Vagina (tissue), 2 donors: ENCODE results near the gene DAB1. TPM values are rescaled to one million over a fixed set of nuclear protein-coding genes. Genes with fewer than 3 reads are reported as not detected.

Experiments used
- DNase-seq, 2 donors: peaks; one replicate each; pipeline ENCODE4 v3.0.0-alpha.2; 2017; ENCODE audit errors: extremely low spot score in 2 of 2
- H3K27ac ChIP-seq: fragments of 200-600 bp; sonication (generic); one replicate; pipeline ENCODE4 v1.5.1; 2019
- H3K27me3 ChIP-seq: fragments of 200-600 bp; sonication (generic); one replicate; pipeline ENCODE4 v1.5.1; 2019
- H3K36me3 ChIP-seq, 2 donors: fragments of 200-600 bp; sonication (generic); one replicate each; pipeline ENCODE4 v1.5.1; 2017 to 2019
- H3K4me1 ChIP-seq: fragments of 200-600 bp; sonication (generic); one replicate; pipeline ENCODE4 v1.5.1; 2019
- H3K4me3 ChIP-seq, 2 donors: fragments of 200-600 bp; sonication (generic); 1 replicate in 1 of 2; 2 replicates in 1 of 2; pipeline ENCODE4 v1.5.1; 2016 to 2019
- H3K9me3 ChIP-seq: fragments of 200-600 bp; sonication (generic); one replicate; pipeline ENCODE4 v1.5.1; 2019
- POLR2A ChIP-seq, 2 donors: fragments of 450-650 bp; IDR thresholded peaks; one replicate each; pipeline ENCODE4 v1.6.1; 2017; ENCODE audit warnings: antibody characterized with exemption in 2 of 2, mild to moderate bottlenecking in 2 of 2, moderate library complexity in 2 of 2
- POLR2AphosphoS5 ChIP-seq, 2 donors: sonication (generic); formaldehyde crosslinking; IDR thresholded peaks; one replicate each; pipeline ENCODE4 v1.9.0; 2017; ENCODE audit warnings: antibody characterized with exemption in 2 of 2, mild to moderate bottlenecking in 2 of 2, low read depth in 1 of 2; ENCODE audit not compliant: insufficient read depth in 1 of 2
- intact Hi-C: fragments of 100-400 bp; cut with DNase I; formaldehyde crosslinking; loops from one replicate; pipeline ENCODE4 v1.15.1; 2023
- total RNA-seq: library from RNA; depleted of rRNA; stranded (reverse); fragments of >200 nt; gene quantifications from one replicate; pipeline ENCODE4 v1.2.3, GENCODE V29; 2016
- TF ChIP-seq, protein P1 (sequence below), 3 experiments: fragments of 450-650 bp in 2 of 3; fragments of 200-600 bp in 1 of 3; sonication (generic) in 1 of 3; IDR thresholded peaks; one replicate each; pipeline ENCODE4 v1.5.1; 2017 to 2019; ENCODE audit warnings: antibody characterized with exemption in 3 of 3, mild to moderate bottlenecking in 2 of 3, moderate library complexity in 2 of 3

Gene DAB1
- total RNA-seq, 1 donor from 2014 or later: 0.25 TPM

DNA sequence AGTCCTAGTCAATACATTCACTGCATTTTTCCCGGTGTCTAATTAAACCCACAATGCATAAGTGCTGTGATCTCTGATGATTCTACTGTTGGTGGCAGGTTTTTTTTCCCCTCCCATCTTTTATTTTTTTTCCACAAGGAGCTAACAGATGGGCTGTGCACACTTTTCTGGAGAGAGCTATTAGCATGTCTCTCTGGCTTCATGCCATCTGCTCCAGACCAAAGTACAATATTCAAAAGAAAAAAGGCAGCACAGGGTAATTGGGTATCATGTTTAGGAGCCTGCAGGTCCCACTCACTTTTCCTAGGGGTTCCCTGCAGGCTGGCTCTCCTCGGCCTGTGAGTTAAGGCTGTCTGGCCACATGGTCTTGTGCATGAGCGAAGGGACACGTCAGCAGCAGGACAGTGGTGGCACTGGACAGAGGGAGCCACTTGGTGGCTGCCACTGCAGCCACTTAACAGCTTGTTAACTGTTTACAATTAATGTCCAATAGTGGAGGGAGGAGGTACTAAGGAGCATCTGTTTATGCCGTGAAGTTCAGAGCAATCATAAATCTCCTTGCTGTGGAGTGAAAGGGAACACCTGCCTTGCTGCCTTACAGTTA, 404.5 kb downstream of the DAB1 start:
- no peak overlapping the region for H3K4me3 ChIP-seq
- intact Hi-C loops: no loop called here
- H3K9me3 ChIP-seq: no peaks in the 10 kb centered on the region
- no peak overlapping the region for H3K27ac ChIP-seq
- H3K27me3 ChIP-seq: no peaks in the 10 kb centered on the region
- H3K4me1 ChIP-seq: no peaks in the 10 kb centered on the region
- DNase-seq: no peak
- no peak for TF ChIP-seq POLR2A (IDR thresholded peaks at IDR 0.05)
- no peak for TF ChIP-seq POLR2AphosphoS5 (IDR thresholded peaks at IDR 0.05; ENCODE audit: insufficient read depth in 1 of 2, low read depth in 1 of 2)
- TF ChIP-seq, protein P1, sequence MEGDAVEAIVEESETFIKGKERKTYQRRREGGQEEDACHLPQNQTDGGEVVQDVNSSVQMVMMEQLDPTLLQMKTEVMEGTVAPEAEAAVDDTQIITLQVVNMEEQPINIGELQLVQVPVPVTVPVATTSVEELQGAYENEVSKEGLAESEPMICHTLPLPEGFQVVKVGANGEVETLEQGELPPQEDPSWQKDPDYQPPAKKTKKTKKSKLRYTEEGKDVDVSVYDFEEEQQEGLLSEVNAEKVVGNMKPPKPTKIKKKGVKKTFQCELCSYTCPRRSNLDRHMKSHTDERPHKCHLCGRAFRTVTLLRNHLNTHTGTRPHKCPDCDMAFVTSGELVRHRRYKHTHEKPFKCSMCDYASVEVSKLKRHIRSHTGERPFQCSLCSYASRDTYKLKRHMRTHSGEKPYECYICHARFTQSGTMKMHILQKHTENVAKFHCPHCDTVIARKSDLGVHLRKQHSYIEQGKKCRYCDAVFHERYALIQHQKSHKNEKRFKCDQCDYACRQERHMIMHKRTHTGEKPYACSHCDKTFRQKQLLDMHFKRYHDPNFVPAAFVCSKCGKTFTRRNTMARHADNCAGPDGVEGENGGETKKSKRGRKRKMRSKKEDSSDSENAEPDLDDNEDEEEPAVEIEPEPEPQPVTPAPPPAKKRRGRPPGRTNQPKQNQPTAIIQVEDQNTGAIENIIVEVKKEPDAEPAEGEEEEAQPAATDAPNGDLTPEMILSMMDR (IDR thresholded peaks at IDR 0.05): no peak
- no peaks in the 10 kb centered on the region for H3K36me3 ChIP-seq

DNA sequence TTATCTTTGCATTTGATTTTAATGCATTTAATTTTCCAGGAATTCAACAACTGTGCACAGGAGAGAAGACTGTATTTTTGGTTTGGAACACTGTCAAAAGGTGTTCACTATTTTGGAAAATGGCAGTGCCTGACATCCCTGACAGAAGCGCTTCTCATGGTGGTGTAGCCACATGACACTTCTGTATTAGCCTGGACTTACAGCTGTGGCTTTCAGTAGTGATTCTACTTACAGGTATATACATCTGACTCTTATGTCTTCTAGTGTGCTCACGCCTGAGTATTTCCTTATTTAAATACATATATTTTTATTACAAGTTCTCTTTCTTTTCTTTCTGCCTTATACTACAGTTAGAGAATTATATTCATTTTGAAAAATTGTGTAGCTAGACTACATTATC, 405.7 kb downstream of the DAB1 start:
- no peaks in the 10 kb centered on the region for H3K36me3 ChIP-seq
- no peak for TF ChIP-seq POLR2A (IDR thresholded peaks at IDR 0.05)
- TF ChIP-seq, protein P1 (IDR thresholded peaks at IDR 0.05): no peak
- TF ChIP-seq POLR2AphosphoS5 (IDR thresholded peaks at IDR 0.05; ENCODE audit: insufficient read depth in 1 of 2, low read depth in 1 of 2): no peak
- H3K4me1 ChIP-seq: no peaks in the 10 kb centered on the region
- no peaks in the 10 kb centered on the region for H3K27me3 ChIP-seq
- intact Hi-C loops: no loop called here
- H3K9me3 ChIP-seq: no peaks in the 10 kb centered on the region
- DNase-seq: no peak
- H3K4me3 ChIP-seq: no peak overlapping the region
- no peak overlapping the region for H3K27ac ChIP-seq

DNA sequence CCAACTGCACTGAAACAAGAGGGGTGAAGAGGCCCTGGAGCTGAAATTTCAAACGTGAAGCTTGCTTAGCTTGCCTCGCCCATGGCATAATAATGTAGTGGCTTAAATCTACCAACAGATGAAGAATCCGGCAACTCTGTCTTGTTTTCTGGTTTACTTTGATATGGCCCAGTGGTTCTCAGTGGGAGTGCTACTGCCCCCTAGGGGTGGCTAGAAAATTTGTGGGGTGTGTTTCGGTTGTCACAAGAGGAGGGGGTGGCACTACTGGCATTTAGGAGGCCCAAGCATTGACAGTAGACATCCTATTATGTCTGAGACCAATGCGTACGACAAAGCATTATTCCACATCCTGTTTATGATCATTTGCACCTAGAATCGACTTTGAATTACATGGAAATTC, 406.1 kb downstream of the DAB1 start:
- Histone ChIP-seq H3K4me1 (no peaks in the 10 kb centered on the region), H3K27ac (no peak overlapping the region), H3K9me3 (no peaks in the 10 kb centered on the region), H3K27me3 (no peaks in the 10 kb centered on the region), H3K4me3 (no peak overlapping the region), H3K36me3 (no peaks in the 10 kb centered on the region)
- no peak for DNase-seq
- no peak for TF ChIP-seq POLR2AphosphoS5 (IDR thresholded peaks at IDR 0.05; ENCODE audit: insufficient read depth in 1 of 2, low read depth in 1 of 2)
- TF ChIP-seq POLR2A (IDR thresholded peaks at IDR 0.05): no peak
- TF ChIP-seq, protein P1 (IDR thresholded peaks at IDR 0.05): no peak
- intact Hi-C loops: no loop called here

DNA sequence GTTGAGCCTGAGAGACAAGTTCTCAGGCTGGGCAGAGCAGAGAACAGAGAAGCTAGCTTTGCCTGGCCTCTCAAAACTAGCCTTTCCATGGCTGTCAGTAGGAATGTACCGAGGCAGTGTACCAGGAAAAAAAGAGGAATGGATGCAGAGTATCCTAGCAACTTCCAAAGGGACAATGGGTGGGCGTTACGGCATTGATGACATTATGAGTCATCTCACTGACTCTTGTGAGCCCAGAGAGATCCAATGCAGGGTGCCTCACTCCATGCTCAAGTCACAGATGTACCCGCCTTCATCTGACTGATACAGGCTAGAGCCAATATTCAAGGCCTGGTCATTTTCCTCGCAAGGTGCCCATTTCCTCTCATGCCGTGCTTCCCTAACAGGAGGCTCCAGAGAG, 406.7 kb downstream of the DAB1 start:
- no peak overlapping the region for H3K27ac ChIP-seq
- intact Hi-C loops: no loop called here
- TF ChIP-seq, protein P1 (IDR thresholded peaks at IDR 0.05): no peak
- TF ChIP-seq POLR2AphosphoS5 (IDR thresholded peaks at IDR 0.05; ENCODE audit: insufficient read depth in 1 of 2, low read depth in 1 of 2) (no peak), POLR2A (IDR thresholded peaks at IDR 0.05) (no peak)
- H3K36me3 ChIP-seq: no peaks in the 10 kb centered on the region
- no peak overlapping the region for H3K4me3 ChIP-seq
- H3K4me1 ChIP-seq: no peaks in the 10 kb centered on the region
- no peaks in the 10 kb centered on the region for H3K27me3 ChIP-seq
- no peaks in the 10 kb centered on the region for H3K9me3 ChIP-seq
- no peak for DNase-seq

DNA sequence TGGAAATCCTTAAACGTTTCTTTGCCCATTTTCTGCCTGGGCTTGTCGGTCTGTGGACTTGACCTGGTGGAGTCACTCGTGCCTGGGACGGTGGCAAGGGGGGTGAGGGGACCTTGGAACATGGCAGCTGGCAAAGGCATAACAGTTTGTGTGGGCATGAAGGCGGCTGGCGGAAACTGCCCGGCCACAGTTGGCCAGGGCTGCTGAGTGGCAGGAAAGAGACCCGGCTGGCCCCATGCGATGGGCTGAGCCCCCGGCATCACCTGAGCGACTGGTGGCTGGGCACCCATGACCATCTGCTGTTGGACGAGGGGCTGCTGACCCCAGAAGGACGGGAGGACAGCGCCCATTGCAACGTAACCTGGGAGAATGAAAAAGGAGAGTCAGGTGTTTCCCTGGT, 408.8 kb downstream of the DAB1 start:
- no peaks in the 10 kb centered on the region for H3K9me3 ChIP-seq
- no peak for DNase-seq
- no peaks in the 10 kb centered on the region for H3K4me1 ChIP-seq
- H3K27me3 ChIP-seq: no peaks in the 10 kb centered on the region
- no peak overlapping the region for H3K4me3 ChIP-seq
- intact Hi-C loops: no loop called here
- no peaks in the 10 kb centered on the region for H3K36me3 ChIP-seq
- TF ChIP-seq, protein P1 (IDR thresholded peaks at IDR 0.05): no peak
- TF ChIP-seq POLR2AphosphoS5 (IDR thresholded peaks at IDR 0.05; ENCODE audit: insufficient read depth in 1 of 2, low read depth in 1 of 2) (no peak), POLR2A (IDR thresholded peaks at IDR 0.05) (no peak)
- H3K27ac ChIP-seq: no peak overlapping the region
